ENCODE data around the gene PEX11G.

DNA sequence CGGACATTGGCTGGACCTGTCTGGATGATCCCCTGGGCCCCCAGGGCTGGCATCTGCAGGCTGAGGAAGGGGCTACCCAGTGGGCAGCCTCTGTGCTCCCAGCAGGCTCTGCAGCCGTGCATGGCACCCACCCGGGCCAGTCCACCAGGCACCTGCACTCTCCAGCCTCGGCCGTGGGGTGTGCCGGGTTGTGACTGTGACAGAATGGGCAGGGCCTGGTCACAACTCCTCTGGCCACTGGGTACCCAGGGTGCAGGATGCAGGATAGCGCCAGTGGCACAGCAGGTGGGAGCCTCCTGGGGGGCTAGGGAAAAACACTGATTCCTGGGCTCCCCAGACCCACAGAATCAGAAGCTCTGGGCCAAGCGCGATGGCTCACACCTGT, 10.0 kb downstream of the PEX11G start:
- TF ChIP-seq EZH2phosphoT487 (IDR thresholded peaks at IDR 0.05; ENCODE audit: borderline replicate concordance) = no peak
- TF ChIP-seq, protein P1, sequence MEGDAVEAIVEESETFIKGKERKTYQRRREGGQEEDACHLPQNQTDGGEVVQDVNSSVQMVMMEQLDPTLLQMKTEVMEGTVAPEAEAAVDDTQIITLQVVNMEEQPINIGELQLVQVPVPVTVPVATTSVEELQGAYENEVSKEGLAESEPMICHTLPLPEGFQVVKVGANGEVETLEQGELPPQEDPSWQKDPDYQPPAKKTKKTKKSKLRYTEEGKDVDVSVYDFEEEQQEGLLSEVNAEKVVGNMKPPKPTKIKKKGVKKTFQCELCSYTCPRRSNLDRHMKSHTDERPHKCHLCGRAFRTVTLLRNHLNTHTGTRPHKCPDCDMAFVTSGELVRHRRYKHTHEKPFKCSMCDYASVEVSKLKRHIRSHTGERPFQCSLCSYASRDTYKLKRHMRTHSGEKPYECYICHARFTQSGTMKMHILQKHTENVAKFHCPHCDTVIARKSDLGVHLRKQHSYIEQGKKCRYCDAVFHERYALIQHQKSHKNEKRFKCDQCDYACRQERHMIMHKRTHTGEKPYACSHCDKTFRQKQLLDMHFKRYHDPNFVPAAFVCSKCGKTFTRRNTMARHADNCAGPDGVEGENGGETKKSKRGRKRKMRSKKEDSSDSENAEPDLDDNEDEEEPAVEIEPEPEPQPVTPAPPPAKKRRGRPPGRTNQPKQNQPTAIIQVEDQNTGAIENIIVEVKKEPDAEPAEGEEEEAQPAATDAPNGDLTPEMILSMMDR (conservative IDR thresholded peaks at IDR 0.05; ENCODE audit: low read length) = no peak
